GM18858 (cell line): ENCODE measurements around the gene OSTC.
"Not testable (repeated sequence)": the region's sequence is repeated elsewhere in the genome, so short reads cannot be mapped to it uniquely, and the experiment has no call there.

Source experiments
- ATAC-seq: cut with Tn5 transposase; IDR thresholded peaks from one replicate; pipeline ENCODE4 v1.9.1; 2021; ENCODE audit not compliant: unreplicated experiment

OSTC gene

GRCh38 chr4:108710578-108710977 is 60.2 kb downstream of the OSTC start:
- not testable (repeated sequence) for ATAC-seq

GRCh38 chr4:108714880-108715279 is 64.5 kb downstream of the OSTC start:
- ATAC-seq: no peak

- ATAC-seq: no peak
These were observed 65.9 kb downstream of the OSTC start for GRCh38 chr4:108716340-108716739.

GRCh38 chr4:108717386-108717785 is 67.0 kb downstream of the OSTC start:
- no peak for ATAC-seq
